ENCODE results near the gene STOML3. TPM values are rescaled to one million over a fixed set of nuclear protein-coding genes. Genes with fewer than 3 reads are reported as not detected.
A peak's percentile ranks its signal among the peaks of the same experiment; 100 is the strongest.
"Not testable (repeated sequence)": the region's sequence is repeated elsewhere in the genome, so short reads cannot be mapped to it uniquely, and the experiment has no call there.

Gene STOML3
- polyA plus RNA-seq (ENCODE audit: insufficient read length in 12 of 12), result under 1 TPM in 3 of 12 donors, not detected in 9; 0.19 to 0.37 (median 0.35) TPM
- long read RNA-seq, donor 1, result 0 reads
- long read RNA-seq, donor 2, result 0 reads
- long read RNA-seq, donor 3, result 0 reads
- long read RNA-seq, donor 4, result 0 reads
- long read RNA-seq, donor 5, result 0 reads
- long read RNA-seq, donor 6, partial matches to known transcripts, result 0 of 1 reads
- long read RNA-seq, donor 6, other reads (novel, unspliced or antisense), result 0 of 1 reads
- long read RNA-seq, donor 7, result 0 reads
- long read RNA-seq, donor 8, result 0 reads
- long read RNA-seq, donor 9, result 0 reads
- long read RNA-seq, donor 10, result 0 reads
- long read RNA-seq, donor 11, result 0 reads

GRCh38 chr13:38990693-38991092 is at the start of gene STOML3:
TSS of gene STOML3 (minus strand) at chr13:38990831. CDS start at chr13:38990721, 110 bp downstream.
- no peak for DNase-seq

GRCh38 chr13:39040206-39040605 is 49.6 kb upstream of the STOML3 start:
- DNase-seq, result no peak

GRCh38 chr13:39039041-39039440 is 48.4 kb upstream of the STOML3 start:
- DNase-seq, result peak; percentile 6

GRCh38 chr13:39038569-39039030 is 48.0 kb upstream of the STOML3 start:
- DNase-seq, result no peak

- DNase-seq, result peak; percentile 96
These were observed 47.4 kb upstream of the STOML3 start, which contains the start of the genes NHLRC3 and PROSER1 for GRCh38 chr13:39037880-39038568. TSS of gene NHLRC3 (plus strand) at chr13:39038456. CDS start at chr13:39038640, 184 bp downstream. TSS of gene PROSER1 (minus strand) at chr13:39038089. CDS start at chr13:39037242, 847 bp downstream.

GRCh38 chr13:39037410-39037879 is 46.8 kb upstream of the STOML3 start:
- DNase-seq, result peak; percentile 14

- DNase-seq, result no peak
These were observed 45.6 kb upstream of the STOML3 start for GRCh38 chr13:39036212-39036611.

GRCh38 chr13:39035799-39036198 is 45.2 kb upstream of the STOML3 start:
- DNase-seq, result no peak

- DNase-seq, result no peak
These were observed 44.6 kb upstream of the STOML3 start for GRCh38 chr13:39035204-39035603.

- DNase-seq, result no peak
These were observed 43.5 kb upstream of the STOML3 start for GRCh38 chr13:39034085-39034484.

GRCh38 chr13:39032150-39032549 is 41.5 kb upstream of the STOML3 start:
- no peak for DNase-seq

- DNase-seq, result no peak
These were observed 34.8 kb upstream of the STOML3 start for GRCh38 chr13:39025433-39025839.

GRCh38 chr13:39023761-39024160 is 33.1 kb upstream of the STOML3 start:
- no peak for DNase-seq

- no peak for DNase-seq
These were observed 32.7 kb upstream of the STOML3 start for GRCh38 chr13:39023316-39023715.

- DNase-seq, result no peak
These were observed 30.3 kb upstream of the STOML3 start for GRCh38 chr13:39020853-39021462.

GRCh38 chr13:39016787-39017186 is 26.2 kb upstream of the STOML3 start:
- peak; percentile 23 for DNase-seq

- DNase-seq, result no peak
These were observed 25.5 kb upstream of the STOML3 start for GRCh38 chr13:39016087-39016486.

- no peak for DNase-seq
These were observed 22.8 kb upstream of the STOML3 start for GRCh38 chr13:39013462-39013861.

GRCh38 chr13:39012608-39013007 is 22.0 kb upstream of the STOML3 start:
- DNase-seq, result no peak

GRCh38 chr13:39006371-39007111 is 15.9 kb upstream of the STOML3 start:
- not testable (repeated sequence) for DNase-seq

GRCh38 chr13:38998739-38999138 is 8.1 kb upstream of the STOML3 start:
- DNase-seq, result no peak

GRCh38 chr13:38993381-38993780 is 2.8 kb upstream of the STOML3 start:
- no peak for DNase-seq
